A549 (cell line): Measurements from ENCODE around the gene PLBD2. TPM values are rescaled to one million over a fixed set of nuclear protein-coding genes. Genes with fewer than 3 reads are reported as not detected.

Experiments
- ATAC-seq, 2 experiments: fragments of 200-7000 bp in 1 of 2; fragments of >200 bp in 1 of 2; cut with Nextera tagmentation in 1 of 2; cut with Tn5 transposase in 1 of 2; 3 replicates each; pipeline versions ENCODE4 v1.8.0 to v1.9.1; 2018 to 2020; ENCODE audit warnings: mild to moderate bottlenecking in 1 of 2, moderate library complexity in 1 of 2
- CTCF ChIA-PET: fragments of 300-600 bp; sonication (Branson Sonifier 250); formaldehyde crosslinking; extraction: SDS; loops from one replicate; lab custom pipeline; 2021; ENCODE audit warnings: antibody characterized with exemption, inconsistent platforms; lab: Yijun Ruan, JAX
- POLR2A ChIA-PET: fragments of 350-600 bp; formaldehyde crosslinking; extraction: SDS; loops from one replicate; lab custom pipeline; 2021; ENCODE audit warnings: antibody characterized with exemption, inconsistent platforms; lab: Yijun Ruan, JAX
- DNase-seq, 2 experiments: peaks; one replicate each; pipeline versions ENCODE4 v3.0.0 to v3.0.0-alpha.2; 2011 to 2016; ENCODE audit warnings: low read depth in 1 of 2, low spot score in 1 of 2
- FAIRE-seq: peaks from 2 replicates; lab custom pipeline; 2011; peaks lifted over from hg19 to GRCh38; lab: Jason Lieb, UNC
- H3K27ac ChIP-seq, 2 experiments: fragments of >200 bp; sonication (Bioruptor Twin); formaldehyde crosslinking; 3 replicates each; pipeline ENCODE4 v1.5.1; 2016 to 2017
- H3K4me1 ChIP-seq: fragments of >200 bp; sonication (Bioruptor Twin); formaldehyde crosslinking; 3 replicates; pipeline ENCODE4 v1.6.1; 2016
- H3K4me2 ChIP-seq: fragments of >200 bp; sonication (Bioruptor Twin); formaldehyde crosslinking; 3 replicates; pipeline ENCODE4 v1.6.1; 2016
- H3K4me3 ChIP-seq: fragments of >200 bp; sonication (Bioruptor Twin); formaldehyde crosslinking; 3 replicates; pipeline ENCODE4 v1.5.1; 2016
- H3K9me3 ChIP-seq: fragments of >200 bp; sonication (Bioruptor Twin); formaldehyde crosslinking; 3 replicates; pipeline ENCODE4 v1.6.1; 2016
- ATOH8 ChIP-seq: fragments of 250-450 bp; sonication (Bioruptor Pico); IDR thresholded peaks from 2 replicates; pipeline ENCODE4 v1.5.0; 2020; ENCODE audit warnings: low read depth, mild to moderate bottlenecking, moderate library complexity
- BCL3 ChIP-seq: fragments of >200 bp; sonication (Bioruptor Twin); formaldehyde crosslinking; IDR thresholded peaks from 3 replicates; pipeline ENCODE4 v1.6.1; 2016
- CBX2 ChIP-seq: fragments of 200-600 bp; sonication (generic); IDR thresholded peaks from 2 replicates; pipeline ENCODE4 v1.6.1; 2016; ENCODE audit warnings: low read depth, mild to moderate bottlenecking, borderline replicate concordance
- CBX8 ChIP-seq: fragments of 200-600 bp; sonication (generic); IDR thresholded peaks from 2 replicates; pipeline ENCODE4 v1.6.1; 2016
- CEBPB ChIP-seq, 2 experiments: fragments of >200 bp in 1 of 2; sonication (Bioruptor Twin) in 1 of 2; formaldehyde crosslinking in 1 of 2; IDR thresholded peaks; 2 replicates each; pipeline ENCODE4 v1.6.1; 2012 to 2016
- CHD4 ChIP-seq: fragments of 200-600 bp; sonication (generic); IDR thresholded peaks from 2 replicates; pipeline ENCODE4 v1.6.1; 2016; ENCODE audit warnings: antibody characterized with exemption, mild to moderate bottlenecking, borderline replicate concordance
- CTCF ChIP-seq: fragments of >200 bp; sonication (Bioruptor Twin); formaldehyde crosslinking; IDR thresholded peaks from 3 replicates; pipeline ENCODE4 v1.5.1; 2016
- EHF ChIP-seq: fragments of 250-450 bp; sonication (Bioruptor Pico); IDR thresholded peaks from 2 replicates; pipeline ENCODE4 v1.5.0; 2020; ENCODE audit warnings: mild to moderate bottlenecking
- EHMT2 ChIP-seq: fragments of 200-600 bp; sonication (generic); IDR thresholded peaks from 2 replicates; pipeline ENCODE4 v1.6.1; 2016; ENCODE audit warnings: antibody characterized with exemption, low read depth, mild to moderate bottlenecking, moderate library complexity
- EP300 ChIP-seq, 2 experiments: fragments of >200 bp; sonication (Bioruptor Twin); formaldehyde crosslinking; IDR thresholded peaks; 2 replicates in 1 of 2; 3 replicates in 1 of 2; pipeline ENCODE4 v1.6.1; 2016 to 2017
- ESRRA ChIP-seq: fragments of 150-350 bp; IDR thresholded peaks from 2 replicates; pipeline ENCODE4 v1.6.1; 2014; ENCODE audit warnings: mild to moderate bottlenecking, low read length, borderline replicate concordance
- FOSL2 ChIP-seq, 2 experiments: fragments of 450-650 bp in 1 of 2; fragments of >200 bp in 1 of 2; sonication (Bioruptor Twin) in 1 of 2; formaldehyde crosslinking; IDR thresholded peaks; 2 replicates each; pipeline versions ENCODE4 v1.5.0 to v1.6.1; 2016 to 2020; ENCODE audit warnings: mild to moderate bottlenecking in 1 of 2, moderate library complexity in 1 of 2
- FOXS1 ChIP-seq: fragments of 250-450 bp; sonication (Bioruptor Pico); IDR thresholded peaks from 2 replicates; pipeline ENCODE4 v1.5.0; 2020; ENCODE audit warnings: mild to moderate bottlenecking, moderate library complexity
- HEYL ChIP-seq: fragments of 250-450 bp; sonication (Bioruptor Pico); IDR thresholded peaks from 2 replicates; pipeline ENCODE4 v1.8.0; 2021; ENCODE audit warnings: mild to moderate bottlenecking, moderate library complexity
- HMGXB4 ChIP-seq: fragments of 250-450 bp; sonication (Bioruptor Pico); IDR thresholded peaks from 2 replicates; pipeline ENCODE4 v1.5.0; 2021; ENCODE audit warnings: mild to moderate bottlenecking, moderate library complexity, borderline replicate concordance
- HOXA7 ChIP-seq: fragments of 250-450 bp; sonication (Bioruptor Pico); IDR thresholded peaks from 2 replicates; pipeline ENCODE4 v1.5.0; 2020; ENCODE audit warnings: mild to moderate bottlenecking, moderate library complexity
- HOXB13 ChIP-seq: fragments of 250-450 bp; sonication (Bioruptor Pico); IDR thresholded peaks from 2 replicates; pipeline ENCODE4 v1.5.0; 2020; ENCODE audit warnings: low read depth, mild to moderate bottlenecking, moderate library complexity
- HOXB5 ChIP-seq: fragments of 250-450 bp; sonication (Bioruptor Pico); IDR thresholded peaks from 2 replicates; pipeline ENCODE4 v1.5.0; 2020; ENCODE audit warnings: mild to moderate bottlenecking, moderate library complexity
- JUN ChIP-seq, 2 experiments: fragments of >200 bp; sonication (Bioruptor Twin); formaldehyde crosslinking; IDR thresholded peaks; 2 replicates in 1 of 2; 3 replicates in 1 of 2; pipeline ENCODE4 v1.6.1; 2016 to 2017
- JUNB ChIP-seq: fragments of >200 bp; sonication (Bioruptor Twin); formaldehyde crosslinking; IDR thresholded peaks from 2 replicates; pipeline ENCODE4 v1.6.1; 2016
- KDM5A ChIP-seq: fragments of 200-600 bp; sonication (generic); IDR thresholded peaks from 2 replicates; pipeline ENCODE4 v1.6.1; 2016; ENCODE audit warnings: antibody characterized with exemption, mild to moderate bottlenecking
- NFE2L2 ChIP-seq: fragments of 150-350 bp; conservative IDR thresholded peaks from 2 replicates; pipeline ENCODE4 v1.6.1; 2014; ENCODE audit warnings: low read length
- POLR2AphosphoS2 ChIP-seq: conservative IDR thresholded peaks from 2 replicates; pipeline ENCODE4 v1.6.1; 2012; ENCODE audit warnings: low read length, improper control_type of control experiment, inconsistent platforms
- RARB ChIP-seq: fragments of 250-450 bp; sonication (Bioruptor Pico); IDR thresholded peaks from 2 replicates; pipeline ENCODE4 v1.8.0; 2021; ENCODE audit warnings: mild to moderate bottlenecking, moderate library complexity
- RCOR1 ChIP-seq: fragments of 150-350 bp; IDR thresholded peaks from 2 replicates; pipeline ENCODE4 v1.6.1; 2014; ENCODE audit warnings: antibody characterized with exemption, low read length, low read depth
- REST ChIP-seq: fragments of 200-600 bp; sonication (generic); IDR thresholded peaks from 2 replicates; pipeline ENCODE4 v1.6.1; 2016; ENCODE audit warnings: antibody characterized with exemption, mild to moderate bottlenecking, moderate library complexity
- RFX5 ChIP-seq: fragments of 450-650 bp; IDR thresholded peaks from 2 replicates; pipeline ENCODE4 v1.7.1; 2014; ENCODE audit warnings: antibody characterized with exemption, mild to moderate bottlenecking, moderate library complexity
- RNF2 ChIP-seq: fragments of 200-600 bp; sonication (generic); IDR thresholded peaks from 2 replicates; pipeline ENCODE4 v1.6.1; 2016; ENCODE audit warnings: low read depth, mild to moderate bottlenecking, antibody characterized with exemption, moderate library complexity, borderline replicate concordance
- SREBF2 ChIP-seq: fragments of 450-650 bp; IDR thresholded peaks from 2 replicates; pipeline ENCODE4 v1.6.1; 2014; ENCODE audit warnings: mild to moderate bottlenecking, moderate library complexity
- TFCP2L1 ChIP-seq: fragments of 250-450 bp; sonication (Bioruptor Pico); IDR thresholded peaks from 2 replicates; pipeline ENCODE4 v1.5.0; 2021; ENCODE audit warnings: mild to moderate bottlenecking
- ZNF302 ChIP-seq: fragments of 250-450 bp; sonication (Bioruptor Pico); IDR thresholded peaks from 2 replicates; pipeline ENCODE4 v1.9.0; 2021; ENCODE audit warnings: inconsistent platforms, mild to moderate bottlenecking, moderate library complexity
- ZSCAN20 ChIP-seq: fragments of 250-450 bp; sonication (Bioruptor Pico); IDR thresholded peaks from 2 replicates; pipeline ENCODE4 v1.8.0; 2022; ENCODE audit warnings: mild to moderate bottlenecking, moderate library complexity
- WGBS: methylation state at CpG from one replicate; pipeline ENCODE4 v1.1.6; 2017; ENCODE audit errors: missing lambda C conversion rate; 5-methylcytosine and 5-hydroxymethylcytosine counted together
- polyA plus RNA-seq, 4 experiments: library from polyadenylated mRNA; depleted of rRNA in 3 of 4; stranded (reverse); fragments of >200 nt; fragmentation: RNase III in 1 of 4; extraction: RNeasy Plus Mini Kit Qiagen cat#74134 plus additional on column Dnase treatment in 1 of 4; gene quantifications; 2 replicates in 3 of 4; 3 replicates in 1 of 4; pipeline ENCODE4 v1.2.3, GENCODE V29; 2011 to 2017

PLBD2 gene
- polyA plus RNA-seq, 2 of the 4 experiments (the other 2 are of a cell fraction): 13.2 to 25.9 TPM

- ChIA-PET POLR2A (interaction anchor here (0.6 to 1.9 kb wide), 10 partner anchors 11 to 438 kb away, joined by 3 to 11 read pairs (median 4); partner anchors contain the start of genes PLBD2, SDSL and TPCN1), CTCF (interaction anchor here (1.3 to 2.3 kb wide), 2 partner anchors 20 to 90 kb away, joined by 3 to 10 read pairs; no protein-coding TSS in a partner anchor)
- FAIRE-seq (no peak), DNase-seq (peak; percentile 83 to 86), ATAC-seq (peak; percentile 94 to 98)
- H3K4me3 ChIP-seq: peak within 1 kb of the TSS; percentile 49
- peak within 1 kb of the TSS; percentile 57 to 89 for H3K27ac ChIP-seq
- H3K4me2 ChIP-seq: peak within 1 kb of the TSS; percentile 92
- peaks cover 9% of the 10 kb centered on the region for H3K4me1 ChIP-seq
- under 1% methylated on average over 35 of the region's 62 CpGs for WGBS
- no peaks in the 10 kb centered on the region for H3K9me3 ChIP-seq
- TF ChIP-seq HMGXB4 (CRISPR knock-in tag): no peak
- 0 out of 3 replicates have a peak, but pooled peaks have one; percentile 52 for TF ChIP-seq BCL3
- no peak for TF ChIP-seq CEBPB (IDR thresholded peaks at IDR 0.05)
- no peak for TF ChIP-seq REST
- TF ChIP-seq ZSCAN20 (CRISPR knock-in tag): no peak
- TF ChIP-seq RNF2: no peak
- TF ChIP-seq ESRRA: no peak
- no peak for TF ChIP-seq HOXA7 (CRISPR knock-in tag)
- TF ChIP-seq POLR2AphosphoS2: no peak
- TF ChIP-seq HOXB13: no peak
- TF ChIP-seq CBX8: no peak
- TF ChIP-seq FOSL2 (IDR thresholded peaks at IDR 0.05): no peak
- no peak for TF ChIP-seq FOSL2 (CRISPR knock-in tag; IDR thresholded peaks at IDR 0.05)
- no peak for TF ChIP-seq RCOR1
- no peak for TF ChIP-seq EHMT2
- TF ChIP-seq KDM5A: no peak
- no peak for TF ChIP-seq CTCF
- TF ChIP-seq CBX2: no peak
- no peak for TF ChIP-seq EP300 (IDR thresholded peaks at IDR 0.05)
- TF ChIP-seq HOXB5 (CRISPR knock-in tag): no peak
- TF ChIP-seq ZNF302 (CRISPR knock-in tag): no peak
- TF ChIP-seq JUN (IDR thresholded peaks at IDR 0.05): peak in 1 of 2 experiments; percentile 72; a peak in 2 of 5 replicates
- no peak for TF ChIP-seq FOXS1 (CRISPR knock-in tag)
- no peak for TF ChIP-seq ATOH8 (CRISPR knock-in tag)
- TF ChIP-seq NFE2L2: no peak
- no peak for TF ChIP-seq RARB
- no peak for TF ChIP-seq HEYL (CRISPR knock-in tag)
- no peak for TF ChIP-seq JUNB
- no peak for TF ChIP-seq CHD4
- TF ChIP-seq EHF (CRISPR knock-in tag): no peak
- no peak for TF ChIP-seq TFCP2L1
- no peak for TF ChIP-seq SREBF2
- TF ChIP-seq RFX5: no peak
Observed at GRCh38 chr12:113334786-113335539, 23.4 kb upstream of the PLBD2 start, which contains the start of gene SLC8B1. Gene SLC8B1 (minus strand): TSS chr12:113335109. CDS start chr12:113332878, 2,231 bp downstream.
